Activated effector memory CD4-positive, alpha-beta T cell treated with Interleukin-2 at 50 U/mL for 16 hours (primary cell): Measurements from ENCODE around the gene HSPA6.
"Not testable (repeated sequence)": the region's sequence is repeated elsewhere in the genome, so short reads cannot be mapped to it uniquely, and the experiment has no call there.

ENCODE experiments used
- DNase-seq: peaks from one replicate; pipeline ENCODE4 v3.0.0-alpha.2; 2020

HSPA6 gene

GRCh38 chr1:161563522-161563921 is 39.2 kb downstream of the HSPA6 start:
- not testable (repeated sequence) for DNase-seq

GRCh38 chr1:161566602-161566960 is 42.2 kb downstream of the HSPA6 start:
- not testable (repeated sequence) for DNase-seq

- not testable (repeated sequence) for DNase-seq
Observed at GRCh38 chr1:161571703-161572102, 47.4 kb downstream of the HSPA6 start.
